ENCODE data around the gene ACBD4.

The ACBD4 gene

GRCh38 chr17:45149669-45150664, 14.5 kb downstream of the ACBD4 start:
- in situ Hi-C loops (cut with MboI; ENCODE audit: low sequenced_read_pairs) = no loop called here

- in situ Hi-C loops (cut with MboI; ENCODE audit: low sequenced_read_pairs) = no loop called here
These were observed 15.7 kb downstream of the ACBD4 start for GRCh38 chr17:45150911-45151809.

GRCh38 chr17:45155029-45155428, 19.5 kb downstream of the ACBD4 start:
- in situ Hi-C loops (cut with MboI; ENCODE audit: low sequenced_read_pairs) = no loop called here

- in situ Hi-C loops (cut with MboI; ENCODE audit: low sequenced_read_pairs) = no loop called here
These were observed 20.0 kb downstream of the ACBD4 start for GRCh38 chr17:45155483-45155882.

- in situ Hi-C loops (cut with MboI; ENCODE audit: low sequenced_read_pairs) = no loop called here
These were observed 20.8 kb downstream of the ACBD4 start for GRCh38 chr17:45156242-45156641.

- in situ Hi-C loops (cut with MboI; ENCODE audit: low sequenced_read_pairs) = no loop called here
These were observed 25.2 kb downstream of the ACBD4 start for GRCh38 chr17:45160447-45161287.

GRCh38 chr17:45161288-45162024, 26.0 kb downstream of the ACBD4 start, which contains the start of gene HEXIM2:
HEXIM2 (plus strand) TSS chr17:45161875; CDS start chr17:45162794, 919 bp downstream.
- in situ Hi-C loops (cut with MboI; ENCODE audit: low sequenced_read_pairs) = no loop called here

GRCh38 chr17:45162025-45162687, 26.7 kb downstream of the ACBD4 start:
- in situ Hi-C loops (cut with MboI; ENCODE audit: low sequenced_read_pairs) = no loop called here

- in situ Hi-C loops (cut with MboI; ENCODE audit: low sequenced_read_pairs) = no loop called here
These were observed 29.3 kb downstream of the ACBD4 start for GRCh38 chr17:45164734-45165269.

GRCh38 chr17:45168991-45169752, 33.7 kb downstream of the ACBD4 start:
- in situ Hi-C loops (cut with MboI; ENCODE audit: low sequenced_read_pairs) = no loop called here

- in situ Hi-C loops (cut with MboI; ENCODE audit: low sequenced_read_pairs) = no loop called here
These were observed 34.9 kb downstream of the ACBD4 start for GRCh38 chr17:45170280-45170930.

GRCh38 chr17:45170931-45171337, 35.4 kb downstream of the ACBD4 start:
- in situ Hi-C loops (cut with MboI; ENCODE audit: low sequenced_read_pairs) = no loop called here

GRCh38 chr17:45171338-45172231, 36.1 kb downstream of the ACBD4 start:
- in situ Hi-C loops (cut with MboI; ENCODE audit: low sequenced_read_pairs) = no loop called here

GRCh38 chr17:45172232-45172540, 36.7 kb downstream of the ACBD4 start:
- in situ Hi-C loops (cut with MboI; ENCODE audit: low sequenced_read_pairs) = no loop called here

GRCh38 chr17:45172541-45173286, 37.2 kb downstream of the ACBD4 start:
- in situ Hi-C loops (cut with MboI; ENCODE audit: low sequenced_read_pairs) = no loop called here

- in situ Hi-C loops (cut with MboI; ENCODE audit: low sequenced_read_pairs) = no loop called here
These were observed 40.2 kb downstream of the ACBD4 start for GRCh38 chr17:45175759-45176115.

All from HL-60/S4 treated with retinoic acid at 250 ng/mL for 4 days and 3 days (cell line).